Measurements from ENCODE around the gene ATXN7L1.

- TF ChIP-seq CTCF (IDR thresholded peaks at IDR 0.05) (no peak), EZH2 (IDR thresholded peaks at IDR 0.05; ENCODE audit: borderline replicate concordance, insufficient read depth, low read depth, low read length, poor library complexity, severe bottlenecking) (no peak)
Observed at GRCh38 chr7:105878746-105879605, 2.6 kb upstream of the ATXN7L1 start.
